ENCODE measurements around the gene ZRANB1. TPM values are rescaled to one million over a fixed set of nuclear protein-coding genes. Genes with fewer than 3 reads are reported as not detected.
A peak's percentile ranks its signal among the peaks of the same experiment; 100 is the strongest.

ZRANB1 gene
- total RNA-seq, 1 donor from 2014 or later: 21.8 TPM

- H3K27me3 ChIP-seq: no peaks in the 10 kb centered on the region
- no peak overlapping the region for H3K27ac Mint-ChIP-seq
- peaks cover 98% of the 10 kb centered on the region for H3K79me2 ChIP-seq (ENCODE audit: low read depth)
- no peak overlapping the region for H3K4me2 ChIP-seq
- no peak overlapping the region for H2AFZ ChIP-seq (replicated peaks)
- H3K4me1 ChIP-seq: peaks cover 7% of the 10 kb centered on the region
- H3K36me3 ChIP-seq: no peaks in the 10 kb centered on the region
- peaks cover 19% of the 10 kb centered on the region for H3K9me3 Mint-ChIP-seq
- DNase-seq (ENCODE audit: low spot score): no peak
- peaks cover 6% of the 10 kb centered on the region for H3K9me3 ChIP-seq (ENCODE audit: low read depth)
- no peak overlapping the region for H3K27ac ChIP-seq
- H3K4me1 Mint-ChIP-seq: peaks cover 38% of the 10 kb centered on the region
- no peak overlapping the region for H3K9ac ChIP-seq
- no peak overlapping the region for H3K4me3 Mint-ChIP-seq
- no peak for TF ChIP-seq EZH2 (IDR thresholded peaks at IDR 0.05)
- TF ChIP-seq, protein P1, sequence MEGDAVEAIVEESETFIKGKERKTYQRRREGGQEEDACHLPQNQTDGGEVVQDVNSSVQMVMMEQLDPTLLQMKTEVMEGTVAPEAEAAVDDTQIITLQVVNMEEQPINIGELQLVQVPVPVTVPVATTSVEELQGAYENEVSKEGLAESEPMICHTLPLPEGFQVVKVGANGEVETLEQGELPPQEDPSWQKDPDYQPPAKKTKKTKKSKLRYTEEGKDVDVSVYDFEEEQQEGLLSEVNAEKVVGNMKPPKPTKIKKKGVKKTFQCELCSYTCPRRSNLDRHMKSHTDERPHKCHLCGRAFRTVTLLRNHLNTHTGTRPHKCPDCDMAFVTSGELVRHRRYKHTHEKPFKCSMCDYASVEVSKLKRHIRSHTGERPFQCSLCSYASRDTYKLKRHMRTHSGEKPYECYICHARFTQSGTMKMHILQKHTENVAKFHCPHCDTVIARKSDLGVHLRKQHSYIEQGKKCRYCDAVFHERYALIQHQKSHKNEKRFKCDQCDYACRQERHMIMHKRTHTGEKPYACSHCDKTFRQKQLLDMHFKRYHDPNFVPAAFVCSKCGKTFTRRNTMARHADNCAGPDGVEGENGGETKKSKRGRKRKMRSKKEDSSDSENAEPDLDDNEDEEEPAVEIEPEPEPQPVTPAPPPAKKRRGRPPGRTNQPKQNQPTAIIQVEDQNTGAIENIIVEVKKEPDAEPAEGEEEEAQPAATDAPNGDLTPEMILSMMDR (IDR thresholded peaks at IDR 0.05): no peak
- TF ChIP-seq EZH2phosphoT487 (IDR thresholded peaks at IDR 0.05): no peak
- H3F3A ChIP-seq (ENCODE audit: low read depth): no peaks in the 10 kb centered on the region
- H3K36me3 Mint-ChIP-seq: peaks cover 43% of the 10 kb centered on the region
- peaks cover 8% of the 10 kb centered on the region for H3K27me3 Mint-ChIP-seq (ENCODE audit: insufficient read depth, low read depth)
- peaks cover 48% of the 10 kb centered on the region for H4K20me1 ChIP-seq (ENCODE audit: low read depth)
- H3K4me3 ChIP-seq: no peak overlapping the region
Observed at GRCh38 chr10:125022671-125023070, 80.7 kb downstream of the ZRANB1 start.

DNA sequence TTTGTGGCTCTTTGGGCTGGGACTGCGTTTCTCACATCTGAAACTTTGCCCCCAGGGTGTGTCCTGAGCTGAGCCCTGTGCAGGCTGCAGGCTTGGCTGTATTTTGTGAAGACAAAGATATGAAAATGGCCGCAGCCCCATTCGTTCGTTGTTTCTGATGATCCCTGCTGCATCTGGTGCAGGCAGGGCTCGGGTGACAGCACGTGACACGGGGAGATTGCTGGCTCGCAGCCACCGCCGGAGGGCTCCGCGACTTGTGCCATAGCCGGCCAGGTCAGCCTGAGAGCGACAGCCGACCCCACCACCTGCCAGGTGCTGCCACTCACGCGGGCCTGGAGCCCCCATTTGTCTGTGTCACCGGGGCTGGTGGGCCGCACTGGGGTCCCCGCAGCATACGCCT, 81.3 kb downstream of the ZRANB1 start:
- Histone ChIP-seq H4K20me1 (ENCODE audit: low read depth) (peaks cover 48% of the 10 kb centered on the region), H3K79me2 (ENCODE audit: low read depth) (peaks cover 98% of the 10 kb centered on the region), H3K9ac (no peak overlapping the region), H3K4me2 (no peak overlapping the region), H3K9me3 (ENCODE audit: low read depth) (peaks cover 6% of the 10 kb centered on the region), H3K4me1 (peaks cover 7% of the 10 kb centered on the region), H3K27ac (no peak overlapping the region), H3K4me3 (no peak overlapping the region), H2AFZ (replicated peaks) (no peak overlapping the region), H3K36me3 (no peaks in the 10 kb centered on the region), H3F3A (ENCODE audit: low read depth) (peaks cover 4% of the 10 kb centered on the region), H3K27me3 (no peaks in the 10 kb centered on the region)
- Mint-ChIP-seq H3K9me3 (peaks cover 19% of the 10 kb centered on the region), H3K4me1 (peaks cover 40% of the 10 kb centered on the region), H3K36me3 (peaks cover 43% of the 10 kb centered on the region), H3K27ac (no peak overlapping the region), H3K27me3 (ENCODE audit: insufficient read depth, low read depth) (peaks cover 8% of the 10 kb centered on the region), H3K4me3 (peak overlapping the region; percentile 41)
- no peak for DNase-seq (ENCODE audit: low spot score)
- TF ChIP-seq, protein P1 (IDR thresholded peaks at IDR 0.05): no peak
- TF ChIP-seq EZH2 (IDR thresholded peaks at IDR 0.05): no peak
- TF ChIP-seq EZH2phosphoT487 (IDR thresholded peaks at IDR 0.05): no peak

DNA sequence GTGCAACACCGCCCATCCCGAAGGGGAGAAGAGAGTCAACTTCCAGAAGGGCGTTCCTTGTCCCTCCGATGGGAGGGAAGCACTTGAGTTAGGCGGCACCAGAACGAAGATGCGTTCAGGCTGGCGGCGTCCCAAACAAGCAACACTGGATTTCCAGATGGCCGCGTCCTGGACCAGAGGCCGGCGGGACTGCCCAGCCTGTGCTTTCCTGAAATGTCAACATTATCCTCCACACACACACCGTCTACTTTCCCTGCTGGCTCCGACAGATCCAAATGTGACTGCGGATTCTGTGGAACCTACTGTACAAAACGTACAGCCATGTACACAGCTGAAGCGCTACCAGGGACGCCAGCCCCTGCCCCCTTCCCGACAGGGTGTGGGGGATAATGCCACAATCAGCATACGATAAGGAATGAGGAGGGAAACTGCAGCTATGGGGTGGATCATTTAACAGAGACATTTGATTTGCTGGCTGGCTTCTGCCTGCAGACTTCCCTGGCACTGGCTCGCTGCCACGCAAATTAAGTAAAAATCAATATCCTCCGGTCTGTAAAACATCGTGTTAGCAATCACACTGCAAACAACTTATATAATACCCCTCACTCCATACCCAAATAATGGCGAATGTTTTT, 82.1 kb downstream of the ZRANB1 start:
- Histone ChIP-seq H3K4me1 (peaks cover 13% of the 10 kb centered on the region), H3F3A (ENCODE audit: low read depth) (peaks cover 10% of the 10 kb centered on the region), H3K36me3 (no peaks in the 10 kb centered on the region), H3K27me3 (no peaks in the 10 kb centered on the region), H3K4me2 (no peak overlapping the region), H2AFZ (replicated peaks) (no peak overlapping the region), H3K4me3 (no peak overlapping the region), H3K9ac (no peak overlapping the region), H3K79me2 (ENCODE audit: low read depth) (peaks cover 98% of the 10 kb centered on the region), H3K9me3 (ENCODE audit: low read depth) (peaks cover 6% of the 10 kb centered on the region), H4K20me1 (ENCODE audit: low read depth) (peaks cover 55% of the 10 kb centered on the region), H3K27ac (no peak overlapping the region)
- peaks cover 19% of the 10 kb centered on the region for H3K9me3 Mint-ChIP-seq
- peaks cover 43% of the 10 kb centered on the region for H3K36me3 Mint-ChIP-seq
- no peak for DNase-seq (ENCODE audit: low spot score)
- H3K4me1 Mint-ChIP-seq: peaks cover 42% of the 10 kb centered on the region
- no peak overlapping the region for H3K27ac Mint-ChIP-seq
- TF ChIP-seq EZH2phosphoT487 (IDR thresholded peaks at IDR 0.05) (no peak), EZH2 (IDR thresholded peaks at IDR 0.05) (no peak)
- TF ChIP-seq, protein P1 (IDR thresholded peaks at IDR 0.05): no peak
- peaks cover 8% of the 10 kb centered on the region for H3K27me3 Mint-ChIP-seq (ENCODE audit: insufficient read depth, low read depth)
- H3K4me3 Mint-ChIP-seq: no peak overlapping the region

All from neural progenitor cell (in vitro differentiated cells).